Measurements from ENCODE around the gene CSNK1E.

DNA sequence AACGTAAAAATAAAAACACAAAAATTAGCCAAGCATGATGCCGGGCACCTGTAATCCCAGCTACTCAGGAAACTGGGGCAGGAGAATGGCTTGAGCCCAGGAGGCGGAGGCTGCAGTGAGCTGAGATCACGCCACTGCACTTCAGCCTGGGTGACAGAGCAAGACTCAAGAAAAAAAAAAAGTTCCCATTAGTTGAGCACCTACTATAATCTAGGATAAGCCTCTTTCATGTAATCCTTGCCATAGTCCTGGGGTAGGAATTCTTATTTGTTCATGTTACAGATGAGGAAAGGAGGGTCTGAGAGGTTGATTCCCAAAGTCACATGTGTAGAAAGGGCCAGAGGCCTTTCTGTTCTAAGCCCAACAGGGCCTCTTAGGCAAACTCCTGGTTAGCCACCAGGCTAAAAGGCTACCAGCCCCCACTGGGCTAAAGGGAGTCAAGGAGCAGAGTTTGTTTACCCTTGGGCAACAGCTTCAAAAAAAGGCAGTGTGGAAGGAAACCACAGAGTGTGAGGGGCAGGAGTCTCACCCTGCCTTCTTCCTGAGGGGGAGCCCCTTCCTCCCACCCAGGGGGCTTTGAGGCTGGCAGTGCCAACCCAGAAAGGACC lies 21.6 kb upstream of the CSNK1E start:
- TF ChIP-seq, protein P1, sequence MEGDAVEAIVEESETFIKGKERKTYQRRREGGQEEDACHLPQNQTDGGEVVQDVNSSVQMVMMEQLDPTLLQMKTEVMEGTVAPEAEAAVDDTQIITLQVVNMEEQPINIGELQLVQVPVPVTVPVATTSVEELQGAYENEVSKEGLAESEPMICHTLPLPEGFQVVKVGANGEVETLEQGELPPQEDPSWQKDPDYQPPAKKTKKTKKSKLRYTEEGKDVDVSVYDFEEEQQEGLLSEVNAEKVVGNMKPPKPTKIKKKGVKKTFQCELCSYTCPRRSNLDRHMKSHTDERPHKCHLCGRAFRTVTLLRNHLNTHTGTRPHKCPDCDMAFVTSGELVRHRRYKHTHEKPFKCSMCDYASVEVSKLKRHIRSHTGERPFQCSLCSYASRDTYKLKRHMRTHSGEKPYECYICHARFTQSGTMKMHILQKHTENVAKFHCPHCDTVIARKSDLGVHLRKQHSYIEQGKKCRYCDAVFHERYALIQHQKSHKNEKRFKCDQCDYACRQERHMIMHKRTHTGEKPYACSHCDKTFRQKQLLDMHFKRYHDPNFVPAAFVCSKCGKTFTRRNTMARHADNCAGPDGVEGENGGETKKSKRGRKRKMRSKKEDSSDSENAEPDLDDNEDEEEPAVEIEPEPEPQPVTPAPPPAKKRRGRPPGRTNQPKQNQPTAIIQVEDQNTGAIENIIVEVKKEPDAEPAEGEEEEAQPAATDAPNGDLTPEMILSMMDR (IDR thresholded peaks at IDR 0.05 in 4 of 5, conservative IDR thresholded peaks at IDR 0.05 in 1 of 5) = no peak
- no peak for TF ChIP-seq POLR2A (IDR thresholded peaks at IDR 0.05)

All from gastrocnemius medialis (tissue), 4 donors.